Chondrocyte (in vitro differentiated cells): ENCODE results near the gene UBL7. TPM values are rescaled to one million over a fixed set of nuclear protein-coding genes. Genes with fewer than 3 reads are reported as not detected.

Source experiments
- DNase-seq: peaks from one replicate; pipeline ENCODE4 v3.0.0; 2021; ENCODE audit warnings: mixed read lengths, low spot score
- H3K27ac Mint-ChIP-seq: one replicate; pipeline ENCODE4 v1.8.0; 2021; ENCODE audit warnings: mild to moderate bottlenecking, moderate library complexity, mixed read lengths; ENCODE audit not compliant: unreplicated experiment
- H3K27me3 Mint-ChIP-seq: 2 replicates; pipeline ENCODE4 v1.8.0; 2021; ENCODE audit warnings: low read depth, mixed read lengths
- H3K36me3 Mint-ChIP-seq: 2 replicates; pipeline ENCODE4 v1.8.0; 2021; ENCODE audit warnings: low read depth, mixed read lengths
- H3K4me1 Mint-ChIP-seq: 2 replicates; pipeline ENCODE4 v1.8.0; 2021; ENCODE audit warnings: low read depth, mild to moderate bottlenecking, mixed read lengths
- H3K4me3 Mint-ChIP-seq: one replicate; pipeline ENCODE4 v1.8.0; 2021; ENCODE audit warnings: mild to moderate bottlenecking, moderate library complexity, mixed read lengths; ENCODE audit not compliant: unreplicated experiment
- H3K9me3 Mint-ChIP-seq: 2 replicates; pipeline ENCODE4 v1.8.0; 2021; ENCODE audit warnings: low read depth, mixed read lengths
- long read RNA-seq: library from polyadenylated mRNA; stranded (forward); transcript quantifications from one replicate; pipeline ENCODE4 v2.0.0, GENCODE V29; 2021
- total RNA-seq: library from RNA; stranded (reverse); gene quantifications from 3 replicates; pipeline ENCODE4 v1.2.1, GENCODE V29; 2021
- TF ChIP-seq, protein P1 (sequence below): fragments of 200-600 bp; sonication (generic); IDR thresholded peaks from 2 replicates; pipeline ENCODE4 v1.5.0; 2021; ENCODE audit warnings: antibody characterized with exemption, mild to moderate bottlenecking, moderate library complexity

The UBL7 gene
- 30.0 to 34.5 TPM (median 32.5 TPM) in 3 replicates for total RNA-seq
- long read RNA-seq, transcript UBL7-202 (11 exons, 1,427 nt) = minor isoform, 17 of 67 reads
- long read RNA-seq, transcript UBL7-201 (11 exons, 1,360 nt) = major isoform, 27 of 67 reads
- long read RNA-seq, partial matches to known transcripts = 5 of 67 reads
- long read RNA-seq, other reads (novel, unspliced or antisense) = 17 of 67 reads

- Mint-ChIP-seq H3K9me3 (peaks cover 8% of the 10 kb centered on the region), H3K36me3 (peaks cover 8% of the 10 kb centered on the region), H3K4me3 (peak within 1 kb of the TSS; percentile 85), H3K27me3 (no peaks in the 10 kb centered on the region), H3K4me1 (peaks cover 22% of the 10 kb centered on the region), H3K27ac (peak within 1 kb of the TSS; percentile 85)
- TF ChIP-seq, protein P1, sequence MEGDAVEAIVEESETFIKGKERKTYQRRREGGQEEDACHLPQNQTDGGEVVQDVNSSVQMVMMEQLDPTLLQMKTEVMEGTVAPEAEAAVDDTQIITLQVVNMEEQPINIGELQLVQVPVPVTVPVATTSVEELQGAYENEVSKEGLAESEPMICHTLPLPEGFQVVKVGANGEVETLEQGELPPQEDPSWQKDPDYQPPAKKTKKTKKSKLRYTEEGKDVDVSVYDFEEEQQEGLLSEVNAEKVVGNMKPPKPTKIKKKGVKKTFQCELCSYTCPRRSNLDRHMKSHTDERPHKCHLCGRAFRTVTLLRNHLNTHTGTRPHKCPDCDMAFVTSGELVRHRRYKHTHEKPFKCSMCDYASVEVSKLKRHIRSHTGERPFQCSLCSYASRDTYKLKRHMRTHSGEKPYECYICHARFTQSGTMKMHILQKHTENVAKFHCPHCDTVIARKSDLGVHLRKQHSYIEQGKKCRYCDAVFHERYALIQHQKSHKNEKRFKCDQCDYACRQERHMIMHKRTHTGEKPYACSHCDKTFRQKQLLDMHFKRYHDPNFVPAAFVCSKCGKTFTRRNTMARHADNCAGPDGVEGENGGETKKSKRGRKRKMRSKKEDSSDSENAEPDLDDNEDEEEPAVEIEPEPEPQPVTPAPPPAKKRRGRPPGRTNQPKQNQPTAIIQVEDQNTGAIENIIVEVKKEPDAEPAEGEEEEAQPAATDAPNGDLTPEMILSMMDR = peak; percentile 62
- peak; percentile 98 for DNase-seq
These were observed at the start of gene UBL7 for GRCh38 chr15:74460871-74461846. Gene UBL7 (minus strand): TSS chr15:74461160. CDS start chr15:74458867, 2,293 bp downstream.

GRCh38 chr15:74506515-74506840 is 45.5 kb upstream of the UBL7 start:
- Mint-ChIP-seq H3K4me1 (no peaks in the 10 kb centered on the region), H3K27me3 (no peaks in the 10 kb centered on the region), H3K4me3 (no peak overlapping the region), H3K36me3 (peaks cover 2% of the 10 kb centered on the region), H3K9me3 (no peaks in the 10 kb centered on the region), H3K27ac (no peak overlapping the region)
- TF ChIP-seq, protein P1 = no peak
- DNase-seq = no peak

- Mint-ChIP-seq H3K9me3 (no peaks in the 10 kb centered on the region), H3K27me3 (no peaks in the 10 kb centered on the region), H3K4me3 (no peak overlapping the region), H3K27ac (no peak overlapping the region), H3K4me1 (no peaks in the 10 kb centered on the region), H3K36me3 (peaks cover 2% of the 10 kb centered on the region)
- no peak for DNase-seq
- TF ChIP-seq, protein P1 = no peak
These were observed 45.0 kb upstream of the UBL7 start for GRCh38 chr15:74505837-74506514.

DNA sequence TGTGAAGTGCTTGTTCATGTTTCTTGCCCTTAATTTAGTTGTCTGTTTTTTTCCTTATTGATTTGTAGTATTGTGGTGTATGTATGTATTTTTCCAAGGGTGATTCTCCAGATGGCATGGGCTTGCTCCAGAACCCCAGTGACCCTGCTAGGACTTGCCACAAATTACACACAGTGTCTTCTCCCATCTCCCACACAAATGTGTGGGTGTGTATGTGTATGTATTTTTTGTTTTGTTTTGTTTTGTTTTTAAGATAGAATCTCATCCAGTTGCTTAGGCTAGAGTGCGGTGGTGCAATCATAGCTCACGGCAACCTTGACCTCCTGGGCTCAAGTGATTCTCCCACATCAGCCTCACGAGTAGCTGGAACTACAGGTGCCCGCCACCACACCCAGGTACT is 43.9 kb upstream of the UBL7 start:
- Mint-ChIP-seq H3K27me3 (no peaks in the 10 kb centered on the region), H3K4me1 (no peaks in the 10 kb centered on the region), H3K4me3 (no peak overlapping the region), H3K9me3 (no peaks in the 10 kb centered on the region), H3K27ac (no peak overlapping the region), H3K36me3 (peaks cover 2% of the 10 kb centered on the region)
- no peak for DNase-seq
- TF ChIP-seq, protein P1 = no peak

DNA sequence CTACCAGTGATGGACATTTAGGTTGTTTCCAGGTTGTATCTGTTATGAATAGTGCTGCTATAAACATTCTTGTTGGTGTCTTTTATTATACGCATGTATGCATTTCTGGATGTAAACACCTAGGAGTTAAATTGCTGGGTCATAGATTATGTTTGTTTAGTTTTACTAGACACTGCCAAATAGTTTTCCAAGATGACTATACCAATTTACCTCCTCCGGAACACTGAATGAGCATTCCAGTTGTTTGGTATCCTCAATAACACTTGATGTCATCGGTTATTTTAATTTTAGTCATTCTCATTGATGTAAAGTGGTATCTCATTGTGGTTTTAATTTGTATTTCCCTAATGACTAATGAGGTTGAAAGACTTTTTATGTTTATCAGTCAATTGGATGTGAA is 43.5 kb upstream of the UBL7 start:
- Mint-ChIP-seq H3K9me3 (no peaks in the 10 kb centered on the region), H3K27me3 (no peaks in the 10 kb centered on the region), H3K36me3 (peaks cover 2% of the 10 kb centered on the region), H3K4me3 (no peak overlapping the region), H3K27ac (no peak overlapping the region), H3K4me1 (no peaks in the 10 kb centered on the region)
- TF ChIP-seq, protein P1 = no peak
- no peak for DNase-seq
